HL-60/S4 treated with retinoic acid at 250 ng/mL for 4 days and 3 days (cell line): Measurements from ENCODE around the gene MAP2K3.

Experiments used
- in situ Hi-C: fragments of 300-500 bp; cut with MboI; formaldehyde crosslinking; loops from 2 replicates; pipeline ENCODE4 v1.7.0; 2022; ENCODE audit warnings: low sequenced_read_pairs

Gene MAP2K3

GRCh38 chr17:21284319-21285163 lies at the start of gene MAP2K3:
MAP2K3 (plus strand) TSS chr17:21284711; CDS start chr17:21284921, 210 bp downstream.
- in situ Hi-C loops: no loop called here

GRCh38 chr17:21235921-21236320 lies 48.6 kb upstream of the MAP2K3 start:
- in situ Hi-C loops: no loop called here

GRCh38 chr17:21239680-21240368 lies 44.7 kb upstream of the MAP2K3 start:
- in situ Hi-C loops: no loop called here

GRCh38 chr17:21240369-21241055 lies 44.0 kb upstream of the MAP2K3 start:
- in situ Hi-C loops: no loop called here

GRCh38 chr17:21241564-21241963 lies 42.9 kb upstream of the MAP2K3 start:
- in situ Hi-C loops: no loop called here

- in situ Hi-C loops: no loop called here
Measured at GRCh38 chr17:21242026-21242697, 42.3 kb upstream of the MAP2K3 start.

- in situ Hi-C loops: no loop called here
Measured at GRCh38 chr17:21242780-21243515, 41.6 kb upstream of the MAP2K3 start.

- in situ Hi-C loops: no loop called here
Measured at GRCh38 chr17:21243516-21244303, 40.8 kb upstream of the MAP2K3 start.

- in situ Hi-C loops: no loop called here
Measured at GRCh38 chr17:21245639-21246084, 38.8 kb upstream of the MAP2K3 start.

GRCh38 chr17:21246698-21247097 lies 37.8 kb upstream of the MAP2K3 start:
- in situ Hi-C loops: no loop called here

GRCh38 chr17:21247552-21248258 lies 36.8 kb upstream of the MAP2K3 start:
- in situ Hi-C loops: no loop called here

GRCh38 chr17:21248500-21248899 lies 36.0 kb upstream of the MAP2K3 start:
- in situ Hi-C loops: no loop called here

GRCh38 chr17:21249086-21249795 lies 35.3 kb upstream of the MAP2K3 start:
- in situ Hi-C loops: no loop called here

- in situ Hi-C loops: loop anchor here (25.0 kb wide), 1 partner anchor 262 kb away; no protein-coding TSS in a partner anchor
Measured at GRCh38 chr17:21249920-21250703, 34.4 kb upstream of the MAP2K3 start.

GRCh38 chr17:21250854-21251253 lies 33.7 kb upstream of the MAP2K3 start:
- in situ Hi-C loops: loop anchor here (25.0 kb wide), 1 partner anchor 261 kb away; no protein-coding TSS in a partner anchor

GRCh38 chr17:21251337-21252010 lies 33.0 kb upstream of the MAP2K3 start:
- in situ Hi-C loops: loop anchor here (25.0 kb wide), 1 partner anchor 261 kb away; no protein-coding TSS in a partner anchor
